Caki2 (cell line): ENCODE measurements around the gene COL28A1. TPM values are rescaled to one million over a fixed set of nuclear protein-coding genes. Genes with fewer than 3 reads are reported as not detected.
"Not testable (repeated sequence)": the region's sequence is repeated elsewhere in the genome, so short reads cannot be mapped to it uniquely, and the experiment has no call there.

ENCODE experiments used
- DNase-seq: peaks from one replicate; pipeline ENCODE4 v3.0.0-alpha.2; 2015; ENCODE audit warnings: low read depth
- in situ Hi-C: cut with HindIII; loops from 2 replicates; pipeline ENCODE4 v1.10.0; 2016; ENCODE audit warnings: low sequenced_read_pairs, low pct_unique_long_range_greater_than_20kb, mixed read lengths
- total RNA-seq: library from RNA; depleted of rRNA; stranded (reverse); fragments of >200 nt; shearing (Covaris generic); gene quantifications from 2 replicates; pipeline ENCODE4 v1.2.3, GENCODE V29; 2014; ENCODE audit warnings: low replicate concordance

The COL28A1 gene
- total RNA-seq, 1 experiment from 2014 or later: 0.17 TPM

DNA sequence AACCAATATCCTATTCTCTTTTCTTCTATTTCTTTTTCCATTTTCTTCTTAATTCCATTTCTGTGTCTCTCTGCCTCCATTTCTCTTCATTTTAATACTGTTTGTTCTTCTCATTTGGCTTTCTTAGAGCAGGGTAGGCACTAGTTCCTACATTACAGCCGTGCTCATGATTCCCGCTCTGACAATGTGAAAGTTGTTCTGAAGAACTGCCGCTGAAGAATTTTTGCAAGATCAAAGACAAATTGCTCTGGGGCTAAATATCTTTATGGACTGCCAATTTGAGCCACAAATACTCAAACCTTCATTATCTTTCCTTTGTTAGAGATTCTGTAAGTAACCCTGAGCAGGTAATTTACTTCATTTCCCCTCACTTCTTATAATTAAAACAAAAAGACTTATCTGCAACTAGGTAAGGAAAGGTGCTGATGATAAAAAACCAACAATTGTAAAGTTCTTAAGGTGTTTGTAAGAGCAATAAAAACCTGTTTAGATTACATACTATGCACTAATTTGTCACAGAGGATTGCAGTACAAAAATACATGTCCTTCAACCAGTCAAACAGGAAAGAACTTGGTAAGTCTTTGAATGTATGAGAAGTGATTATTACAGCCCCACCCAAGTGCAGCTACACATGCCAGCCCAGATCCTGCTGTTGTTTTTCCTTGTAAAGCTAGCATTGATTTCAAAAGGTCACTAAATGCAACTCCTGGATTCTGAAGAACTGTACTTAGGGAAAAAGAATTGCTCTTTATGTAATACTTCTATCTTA, 127.5 kb downstream of the COL28A1 start:
- DNase-seq: no peak
- in situ Hi-C loops: no loop called here

DNA sequence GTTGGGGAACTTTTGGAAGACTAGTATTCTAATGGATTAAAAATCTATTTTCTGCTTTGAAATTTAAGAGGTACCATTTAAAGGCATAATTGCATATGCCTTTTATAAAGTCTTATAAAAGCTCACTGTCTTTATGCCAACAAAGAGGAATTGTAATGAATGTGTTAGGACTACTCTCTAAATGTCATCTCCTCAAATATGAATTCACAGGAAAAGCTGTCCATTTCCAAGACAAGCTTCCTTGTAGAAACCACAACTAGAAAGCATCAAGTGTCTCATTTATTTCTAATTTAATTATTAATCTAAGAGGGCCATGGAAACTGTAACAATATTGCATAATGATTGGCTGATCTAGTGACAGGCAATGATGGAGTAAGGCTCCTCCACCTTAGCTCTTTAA, 130.2 kb downstream of the COL28A1 start:
- in situ Hi-C loops: no loop called here
- no peak for DNase-seq

DNA sequence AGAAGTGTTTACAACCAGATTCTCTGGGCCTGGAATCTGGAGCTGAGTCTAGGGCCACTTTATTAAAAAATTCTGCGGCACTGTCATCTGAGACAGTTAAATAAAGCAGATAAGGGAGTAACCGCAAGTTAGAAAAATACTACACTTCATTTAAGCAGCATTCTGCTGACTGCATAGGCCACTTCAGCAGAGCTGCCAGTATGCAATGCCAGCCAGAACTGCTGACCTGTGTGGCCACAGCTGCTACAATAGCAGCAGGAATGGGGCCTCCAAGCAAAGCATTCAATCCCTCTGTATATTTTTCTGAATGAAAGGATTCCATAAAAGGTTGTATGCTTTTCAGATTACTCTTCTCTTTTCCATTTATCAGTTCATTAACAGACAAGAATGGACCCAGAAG, 136.0 kb downstream of the COL28A1 start:
- in situ Hi-C loops: no loop called here
- DNase-seq: no peak

DNA sequence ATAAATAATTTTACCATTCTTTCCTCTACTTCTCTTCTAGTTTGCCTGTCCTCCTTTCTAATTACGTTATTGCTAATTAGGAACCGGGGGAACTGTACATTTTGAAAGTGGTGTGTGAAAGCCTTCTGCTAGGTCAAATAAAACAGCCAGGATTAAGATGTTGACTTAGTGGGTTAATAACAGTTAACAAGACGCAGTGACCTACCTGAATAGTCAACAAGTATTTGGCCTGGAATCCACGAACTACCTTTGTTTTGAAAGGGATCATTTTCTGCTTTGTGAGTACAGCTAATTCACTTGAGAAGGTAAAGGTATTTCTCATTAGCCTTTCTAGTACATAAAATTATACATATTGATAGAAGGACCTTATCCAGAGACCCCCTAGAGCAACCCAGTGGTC, 139.9 kb downstream of the COL28A1 start:
- in situ Hi-C loops: no loop called here
- no peak for DNase-seq

DNA sequence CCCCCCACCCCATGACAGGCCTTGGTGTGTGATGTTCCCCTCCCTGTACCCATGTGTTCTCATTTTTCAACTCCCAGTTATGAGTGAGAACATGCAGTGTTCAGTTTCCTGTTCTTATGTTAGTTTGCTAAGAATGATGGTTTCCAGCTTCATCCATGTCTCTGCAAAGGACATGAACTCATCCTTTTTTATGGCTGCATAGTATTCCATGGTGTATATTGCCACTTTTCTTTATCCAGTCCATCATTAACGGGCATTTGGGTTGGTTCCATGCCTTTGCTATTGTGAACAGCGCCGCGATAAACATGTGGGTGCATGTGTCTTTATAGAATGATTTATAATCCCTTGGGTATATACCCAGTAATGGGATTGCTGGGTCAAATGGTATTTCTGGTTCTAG, 147.5 kb downstream of the COL28A1 start:
- DNase-seq, in situ Hi-C loops: not testable (repeated sequence)

DNA sequence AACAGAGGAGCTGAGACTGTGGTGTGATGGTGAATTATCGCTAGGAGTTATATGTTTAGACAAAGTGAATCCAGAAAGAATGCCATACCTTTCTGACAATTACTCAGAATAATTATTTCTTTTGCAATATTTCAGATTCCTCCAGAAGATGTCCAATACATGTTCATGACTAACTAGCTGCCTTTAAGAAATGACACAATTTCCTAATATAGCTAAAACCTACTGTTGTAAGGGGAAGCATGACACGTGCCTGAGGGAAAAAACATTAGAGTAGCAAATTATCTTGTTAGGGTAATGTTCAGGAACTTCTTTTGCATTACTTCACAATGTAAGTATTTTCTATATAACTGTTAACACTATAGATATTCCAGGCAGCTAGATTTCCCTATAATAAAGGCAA, 150.3 kb downstream of the COL28A1 start:
- in situ Hi-C loops: no loop called here
- DNase-seq: no peak

DNA sequence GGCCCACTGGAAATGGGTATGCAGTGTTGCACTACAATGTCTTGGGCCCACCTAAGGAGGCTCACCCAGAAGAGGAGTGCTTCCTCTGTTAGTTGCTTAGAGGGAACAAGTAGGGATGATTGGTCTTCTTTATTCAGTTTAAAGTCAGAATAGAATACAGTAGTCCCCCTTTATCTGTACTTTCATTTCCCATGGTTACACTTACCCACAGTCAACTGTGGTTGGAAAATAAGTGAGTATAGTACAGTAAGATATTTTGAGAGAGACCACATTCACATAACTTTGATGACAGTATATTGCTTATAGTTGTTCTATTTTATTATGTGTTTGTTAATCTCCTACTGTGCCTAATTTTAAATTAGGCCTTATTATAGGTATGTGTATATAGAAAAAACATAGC, 151.4 kb downstream of the COL28A1 start:
- in situ Hi-C loops: no loop called here
- DNase-seq: no peak

DNA sequence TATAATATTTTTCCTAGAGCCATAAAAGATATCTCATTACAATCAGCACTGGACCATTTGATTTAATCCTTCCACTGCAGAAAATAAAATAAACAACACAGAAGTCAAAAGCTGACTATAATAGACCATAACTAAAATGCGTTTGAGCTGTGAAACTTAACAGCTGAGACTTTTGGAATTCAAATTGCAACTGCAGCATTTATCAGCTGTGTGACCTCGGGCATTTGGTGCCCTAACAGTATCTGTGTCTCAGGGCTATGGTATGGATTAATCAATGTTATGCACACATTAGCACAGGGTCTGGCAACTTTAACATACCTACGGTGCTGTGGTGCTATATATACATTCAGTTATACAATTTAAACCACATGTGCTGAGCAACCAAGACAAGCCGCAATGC, 160.1 kb downstream of the COL28A1 start:
- no peak for DNase-seq
- in situ Hi-C loops: no loop called here

DNA sequence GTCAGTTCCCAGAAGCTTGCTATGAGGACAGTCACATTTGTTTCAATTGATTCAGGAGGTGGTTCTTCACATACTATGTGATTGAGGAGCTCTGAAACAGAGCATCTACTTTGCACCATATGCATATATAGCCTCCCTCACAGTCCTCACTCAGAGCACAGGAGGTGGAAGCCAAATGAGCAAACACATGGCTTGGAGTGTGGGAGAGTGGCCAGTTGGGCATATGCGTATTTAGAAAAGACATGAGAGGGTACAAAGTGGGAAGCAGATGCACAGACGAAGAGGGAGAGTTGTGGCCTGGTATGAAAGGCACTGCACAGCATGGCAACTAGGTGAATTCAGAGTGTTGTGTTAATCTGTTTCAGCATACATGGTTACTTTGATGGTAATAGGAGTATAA, 165.6 kb downstream of the COL28A1 start:
- no peak for DNase-seq
- in situ Hi-C loops: no loop called here

DNA sequence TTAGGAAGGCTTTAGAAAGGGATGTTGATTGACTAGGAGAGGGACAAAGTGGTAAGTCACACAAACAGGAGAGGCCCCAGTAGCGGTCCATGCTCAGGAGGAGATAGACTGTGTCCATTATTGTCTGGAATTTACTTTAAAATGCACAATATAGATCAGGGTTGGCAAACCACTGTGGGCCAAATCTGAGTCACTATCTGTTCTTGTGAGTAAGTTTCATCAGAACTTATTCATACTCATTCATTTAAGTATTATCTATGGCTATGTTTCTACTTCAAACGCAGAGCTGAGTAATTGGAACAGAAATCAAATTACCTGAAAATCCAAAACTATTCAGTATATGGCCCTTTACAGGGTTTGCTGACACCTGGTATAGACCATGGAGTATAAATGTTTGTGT, 166.5 kb downstream of the COL28A1 start:
- in situ Hi-C loops: no loop called here
- DNase-seq: no peak

DNA sequence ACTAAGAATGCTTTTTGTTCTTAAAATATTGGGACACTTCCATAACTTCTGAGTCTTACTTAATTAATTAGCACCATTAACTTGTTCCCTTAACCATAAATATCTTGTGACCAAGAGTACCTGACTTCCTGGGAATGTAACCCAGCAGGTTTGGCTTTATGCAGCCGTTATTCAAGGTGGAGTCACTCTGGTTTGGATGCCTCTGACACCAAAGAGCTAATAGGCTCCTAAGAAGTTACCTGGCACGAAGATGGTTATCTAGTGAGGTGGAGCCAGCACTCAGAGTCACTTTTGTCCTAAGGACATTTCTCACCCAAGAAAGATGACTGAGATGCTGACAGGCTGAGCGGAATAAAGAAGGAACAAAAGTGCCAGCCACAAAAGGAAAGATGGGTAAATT, 181.0 kb downstream of the COL28A1 start:
- no peak for DNase-seq
- in situ Hi-C loops: no loop called here

DNA sequence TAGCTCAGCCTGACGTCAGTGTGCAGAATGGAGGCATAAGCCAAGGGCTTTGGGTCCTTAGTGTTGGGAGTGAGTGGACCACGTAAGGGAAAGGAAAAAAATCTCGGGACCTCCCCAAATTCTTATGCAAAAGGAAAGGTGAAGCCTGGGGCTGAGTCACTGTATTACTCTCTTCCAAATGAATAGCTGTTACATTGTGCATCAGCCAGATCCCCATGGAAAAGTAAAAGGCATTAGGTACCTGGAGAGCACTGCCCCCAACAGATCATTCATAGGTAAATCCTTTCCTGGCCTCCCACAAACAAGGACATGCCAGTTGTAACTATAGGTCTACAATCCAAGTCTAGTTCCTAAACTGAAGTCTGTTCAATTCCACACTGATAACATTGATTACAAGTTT, 182.8 kb downstream of the COL28A1 start:
- peak; percentile 3 for DNase-seq
- in situ Hi-C loops: no loop called here

DNA sequence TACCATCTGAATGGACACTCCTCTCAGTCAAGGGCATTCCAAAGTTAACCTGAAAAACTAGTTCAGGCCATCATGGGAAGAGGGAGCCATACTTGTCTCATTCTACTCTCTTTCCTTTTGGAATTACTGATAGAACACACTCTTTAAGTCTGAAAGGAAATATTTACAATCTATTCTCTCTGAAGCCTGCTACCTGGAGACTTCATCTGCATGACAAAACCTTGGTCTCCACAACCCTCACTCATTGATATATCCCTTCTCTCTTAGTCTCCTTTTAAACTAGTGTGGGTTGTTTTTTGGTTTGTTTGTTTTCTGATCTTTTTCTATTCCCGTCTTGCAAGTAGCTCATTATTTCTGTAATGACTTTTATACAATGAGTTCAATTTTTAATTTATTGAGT, 183.8 kb downstream of the COL28A1 start:
- in situ Hi-C loops: no loop called here

DNA sequence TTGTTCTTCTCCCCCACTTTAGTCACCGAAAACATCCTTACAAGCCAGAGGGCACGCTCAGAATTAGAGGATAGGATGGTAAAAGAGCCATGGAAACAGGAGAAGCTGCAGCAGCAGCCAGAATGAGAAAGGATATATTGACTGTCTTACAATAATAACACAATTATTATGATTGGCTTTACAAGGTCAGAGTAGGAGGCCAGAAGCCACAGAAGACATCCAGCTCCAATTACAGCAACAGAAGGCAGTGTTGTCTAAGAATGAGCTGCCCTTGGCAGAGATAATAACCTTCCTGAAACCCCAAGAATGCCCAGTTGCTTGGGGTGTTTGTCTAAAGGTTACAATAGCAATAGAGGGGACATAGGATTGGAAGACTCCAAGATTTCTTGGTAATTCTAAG, 184.5 kb downstream of the COL28A1 start:
- in situ Hi-C loops: no loop called here
- DNase-seq: no peak

More for the DNA sequence above, 183.8 kb downstream of the COL28A1 start:
- no peak for DNase-seq

DNA sequence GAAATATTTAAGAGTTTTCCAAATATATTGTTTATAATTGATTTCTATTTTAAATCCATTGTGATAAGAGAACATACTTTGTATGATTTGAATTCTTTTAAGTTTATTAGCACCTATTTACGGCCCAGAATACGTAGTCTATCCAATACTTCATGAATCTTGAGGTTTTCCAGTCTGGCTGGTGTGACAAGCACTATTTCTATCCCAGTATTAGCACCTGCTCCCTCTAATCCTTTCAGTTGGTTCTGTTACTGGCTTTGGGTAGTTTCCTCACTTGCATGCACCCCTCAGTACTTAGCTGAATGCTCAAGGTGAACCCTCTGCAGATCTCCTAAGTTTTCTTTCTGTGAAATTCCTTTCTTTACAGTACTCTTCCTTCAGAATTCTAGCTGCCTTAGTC, 186.5 kb downstream of the COL28A1 start:
- in situ Hi-C loops: no loop called here
- DNase-seq: no peak

DNA sequence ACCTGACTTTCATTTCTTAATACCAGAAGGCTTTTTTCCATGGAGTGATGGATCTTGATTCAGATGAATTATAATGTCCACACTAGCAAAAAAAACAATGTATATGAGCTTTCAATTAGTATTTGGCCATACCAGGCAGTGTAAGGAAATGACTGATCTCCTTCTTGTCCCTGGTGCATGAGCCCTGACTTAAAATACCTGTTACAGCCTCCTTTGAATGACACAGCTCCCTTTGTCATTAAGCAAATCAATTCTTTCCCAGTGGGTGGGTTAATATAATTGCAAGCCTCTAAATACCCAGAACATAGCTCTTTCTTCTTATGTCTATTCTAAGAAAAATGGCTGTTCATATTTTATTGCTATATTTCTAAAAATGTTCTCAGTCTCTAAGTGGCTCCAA, 188.6 kb downstream of the COL28A1 start:
- in situ Hi-C loops: no loop called here
- no peak for DNase-seq

DNA sequence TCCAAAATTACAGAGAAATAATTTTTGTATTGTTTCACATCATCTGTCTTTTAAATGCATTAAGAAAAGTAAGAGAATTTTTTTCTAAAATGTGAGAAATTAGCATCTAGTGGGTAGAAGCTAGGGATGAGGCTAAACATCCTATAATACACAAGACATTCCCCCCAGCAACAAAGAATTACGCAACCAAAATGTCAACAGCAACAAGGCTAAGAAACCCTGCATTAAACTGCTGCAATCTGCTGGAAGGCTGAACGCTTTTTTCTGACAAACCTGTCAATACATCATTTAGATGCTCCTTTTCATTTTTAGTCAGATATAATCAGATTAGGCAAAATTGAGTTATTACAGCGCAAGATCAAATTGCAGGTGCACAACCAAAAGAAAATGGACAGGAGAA, 191.1 kb downstream of the COL28A1 start:
- DNase-seq: no peak
- in situ Hi-C loops: no loop called here

DNA sequence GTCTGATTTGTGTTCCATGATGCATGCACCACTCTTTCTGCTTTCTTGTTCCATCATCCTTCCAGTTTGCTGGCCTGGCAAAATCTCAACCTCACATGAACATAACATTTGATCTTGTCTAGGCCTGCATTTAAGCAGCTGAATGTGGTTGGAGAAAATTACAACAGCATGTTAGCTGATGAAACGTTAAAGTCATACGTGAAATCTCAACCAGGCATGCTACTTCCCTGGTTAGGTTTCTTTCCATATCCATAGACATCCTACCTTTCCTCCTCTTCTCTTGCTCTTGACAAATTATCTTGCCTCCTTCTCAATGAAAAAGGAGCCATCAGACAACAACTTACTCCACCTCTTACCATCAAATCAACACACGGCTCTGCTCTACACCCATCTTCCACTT, 199.8 kb downstream of the COL28A1 start:
- in situ Hi-C loops: no loop called here

DNA sequence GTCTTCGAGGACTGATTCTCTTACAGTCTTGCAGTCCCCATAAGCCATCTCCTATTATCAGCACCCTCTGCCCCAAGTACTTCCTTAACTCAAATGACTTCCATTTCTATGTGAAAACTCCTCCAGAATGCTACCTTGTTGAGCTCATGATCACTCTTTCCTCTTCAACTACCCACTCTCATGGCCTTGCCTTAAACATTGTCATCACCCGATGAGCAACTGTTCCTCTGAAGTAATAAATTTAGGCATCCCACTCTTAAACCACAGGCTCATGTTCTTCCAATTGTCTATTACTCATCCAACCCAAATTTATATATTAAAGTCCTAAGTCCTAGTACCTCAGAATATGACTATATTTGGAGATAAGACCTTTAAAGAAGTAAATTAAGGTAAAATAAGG, 200.5 kb downstream of the COL28A1 start:
- in situ Hi-C loops: no loop called here
- no peak for DNase-seq

More for the DNA sequence above, 199.8 kb downstream of the COL28A1 start:
- DNase-seq: no peak

DNA sequence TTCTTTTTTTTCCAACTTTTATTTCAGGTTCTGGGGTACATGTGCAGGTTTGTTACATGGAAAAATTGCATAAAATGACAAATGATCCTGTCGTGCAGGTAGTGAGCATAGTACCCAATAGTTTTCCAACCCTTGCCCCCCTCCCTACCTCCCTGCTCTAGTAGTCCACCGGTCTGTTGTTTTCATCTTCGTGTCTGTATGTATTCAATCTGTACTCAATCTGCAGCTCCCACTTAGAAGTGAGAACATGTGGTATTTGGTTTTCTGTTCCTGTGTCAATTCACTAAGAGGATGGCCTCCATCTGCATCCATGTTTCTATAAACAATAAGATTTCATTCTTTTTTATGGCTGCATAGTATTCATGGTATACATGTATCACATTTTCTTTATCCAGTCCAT, 202.1 kb downstream of the COL28A1 start:
- in situ Hi-C loops: no loop called here

More for the DNA sequence above, 202.1 kb downstream of the COL28A1 start:
- no peak for DNase-seq
